NT2/D1 (cell line): ENCODE data around the gene TSEN2.

ENCODE experiments used
- YY1 ChIP-seq: IDR thresholded peaks from 2 replicates; pipeline ENCODE4 v1.6.1; 2011; ENCODE audit not compliant: insufficient read length, insufficient read depth
- ZNF274 ChIP-seq: IDR thresholded peaks from 2 replicates; pipeline ENCODE4 v1.6.1; 2011; ENCODE audit warnings: mild to moderate bottlenecking, low read depth, low read length

DNA sequence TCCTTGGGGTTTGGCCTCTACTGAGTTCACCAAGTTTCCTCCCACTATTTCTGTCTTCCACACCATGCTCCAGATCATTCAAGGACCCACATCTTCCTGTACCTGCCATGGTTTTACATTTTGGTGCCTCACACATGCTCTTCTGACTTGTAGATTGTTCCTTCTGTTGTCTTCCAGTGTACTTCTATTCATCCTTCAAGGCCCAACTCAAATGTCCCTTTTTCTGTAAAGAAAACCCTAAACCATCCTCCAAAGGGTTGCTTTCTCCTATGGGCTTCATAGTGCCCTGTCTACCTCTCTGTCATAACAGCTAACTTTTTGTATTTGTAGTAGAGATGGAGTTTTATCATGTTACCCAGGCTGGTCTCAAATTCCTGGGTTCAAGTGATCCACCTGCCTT is 20.1 kb upstream of the TSEN2 start:
- TF ChIP-seq ZNF274 (no peak), YY1 (no peak)
